Osteocyte (in vitro differentiated cells): ENCODE measurements around the gene NCAPH2. TPM values are rescaled to one million over a fixed set of nuclear protein-coding genes. Genes with fewer than 3 reads are reported as not detected.
"Not testable (repeated sequence)": the region's sequence is repeated elsewhere in the genome, so short reads cannot be mapped to it uniquely, and the experiment has no call there.

ENCODE experiments used
- DNase-seq: peaks from one replicate; pipeline ENCODE4 v3.0.0; 2021; ENCODE audit warnings: mixed read lengths; ENCODE audit not compliant: unreplicated experiment; ENCODE audit errors: extremely low spot score
- H3K27ac Mint-ChIP-seq: one replicate; pipeline ENCODE4 v1.8.0; 2021; ENCODE audit warnings: mild to moderate bottlenecking, mixed read lengths; ENCODE audit not compliant: unreplicated experiment
- H3K27me3 Mint-ChIP-seq: one replicate; pipeline ENCODE4 v1.8.0; 2021; ENCODE audit warnings: mixed read lengths; ENCODE audit not compliant: unreplicated experiment
- H3K36me3 Mint-ChIP-seq: one replicate; pipeline ENCODE4 v1.8.0; 2021; ENCODE audit warnings: mixed read lengths; ENCODE audit not compliant: unreplicated experiment
- H3K4me1 Mint-ChIP-seq: one replicate; pipeline ENCODE4 v1.8.0; 2021; ENCODE audit warnings: mixed read lengths; ENCODE audit not compliant: unreplicated experiment
- H3K4me3 Mint-ChIP-seq: one replicate; pipeline ENCODE4 v1.8.0; 2021; ENCODE audit warnings: mild to moderate bottlenecking, moderate library complexity, mixed read lengths; ENCODE audit not compliant: unreplicated experiment
- H3K9me3 Mint-ChIP-seq: one replicate; pipeline ENCODE4 v1.8.0; 2021; ENCODE audit warnings: mixed read lengths; ENCODE audit not compliant: unreplicated experiment
- total RNA-seq: library from RNA; stranded (reverse); gene quantifications from 2 replicates; pipeline ENCODE4 v1.2.1, GENCODE V29; 2021
- TF ChIP-seq, protein P1 (sequence below): fragments of 200-600 bp; sonication (generic); IDR thresholded peaks from 2 replicates; pipeline ENCODE4 v1.5.0; 2021; ENCODE audit warnings: antibody characterized with exemption, mild to moderate bottlenecking, moderate library complexity

The NCAPH2 gene
- total RNA-seq, 1 donor from 2014 or later: 47.0 TPM

GRCh38 chr22:50536226-50536625 is 28.2 kb downstream of the NCAPH2 start:
- Mint-ChIP-seq H3K9me3 (no peaks in the 10 kb centered on the region), H3K4me1 (peaks cover 6% of the 10 kb centered on the region), H3K27ac (no peak overlapping the region), H3K4me3 (no peak overlapping the region), H3K27me3 (peaks cover 17% of the 10 kb centered on the region), H3K36me3 (no peaks in the 10 kb centered on the region)
- DNase-seq: no peak
- TF ChIP-seq, protein P1, sequence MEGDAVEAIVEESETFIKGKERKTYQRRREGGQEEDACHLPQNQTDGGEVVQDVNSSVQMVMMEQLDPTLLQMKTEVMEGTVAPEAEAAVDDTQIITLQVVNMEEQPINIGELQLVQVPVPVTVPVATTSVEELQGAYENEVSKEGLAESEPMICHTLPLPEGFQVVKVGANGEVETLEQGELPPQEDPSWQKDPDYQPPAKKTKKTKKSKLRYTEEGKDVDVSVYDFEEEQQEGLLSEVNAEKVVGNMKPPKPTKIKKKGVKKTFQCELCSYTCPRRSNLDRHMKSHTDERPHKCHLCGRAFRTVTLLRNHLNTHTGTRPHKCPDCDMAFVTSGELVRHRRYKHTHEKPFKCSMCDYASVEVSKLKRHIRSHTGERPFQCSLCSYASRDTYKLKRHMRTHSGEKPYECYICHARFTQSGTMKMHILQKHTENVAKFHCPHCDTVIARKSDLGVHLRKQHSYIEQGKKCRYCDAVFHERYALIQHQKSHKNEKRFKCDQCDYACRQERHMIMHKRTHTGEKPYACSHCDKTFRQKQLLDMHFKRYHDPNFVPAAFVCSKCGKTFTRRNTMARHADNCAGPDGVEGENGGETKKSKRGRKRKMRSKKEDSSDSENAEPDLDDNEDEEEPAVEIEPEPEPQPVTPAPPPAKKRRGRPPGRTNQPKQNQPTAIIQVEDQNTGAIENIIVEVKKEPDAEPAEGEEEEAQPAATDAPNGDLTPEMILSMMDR: no peak

DNA sequence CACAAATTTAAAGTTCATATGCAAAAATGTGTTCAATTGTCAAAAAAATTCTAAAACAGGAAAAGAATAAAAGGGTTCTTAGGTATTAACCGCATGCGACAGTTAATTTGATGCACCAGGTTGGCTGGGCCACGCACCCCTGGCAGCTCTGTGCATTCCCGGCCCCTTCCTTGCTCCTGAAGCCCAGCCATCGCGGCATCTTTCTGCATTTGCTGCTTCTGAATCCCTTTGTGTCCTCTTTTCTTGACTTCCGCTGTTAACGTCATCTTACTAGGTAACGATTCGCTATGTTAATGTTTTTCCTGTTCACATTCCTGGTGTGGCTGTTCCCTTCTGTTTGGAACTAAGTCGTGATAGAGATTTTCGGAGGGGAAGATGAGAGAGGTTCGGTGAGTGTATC is 29.7 kb downstream of the NCAPH2 start:
- TF ChIP-seq, protein P1: no peak
- H3K27me3 Mint-ChIP-seq: peaks cover 14% of the 10 kb centered on the region
- no peaks in the 10 kb centered on the region for H3K9me3 Mint-ChIP-seq
- H3K4me3 Mint-ChIP-seq: no peak overlapping the region
- DNase-seq: no peak
- no peak overlapping the region for H3K27ac Mint-ChIP-seq
- no peaks in the 10 kb centered on the region for H3K36me3 Mint-ChIP-seq
- peaks cover 6% of the 10 kb centered on the region for H3K4me1 Mint-ChIP-seq

- Mint-ChIP-seq H3K36me3 (no peaks in the 10 kb centered on the region), H3K4me3 (no peak overlapping the region), H3K27me3 (no peaks in the 10 kb centered on the region), H3K9me3 (no peaks in the 10 kb centered on the region), H3K4me1 (peaks cover 6% of the 10 kb centered on the region), H3K27ac (no peak overlapping the region)
- no peak for DNase-seq
- TF ChIP-seq, protein P1: no peak
Observed at GRCh38 chr22:50540381-50540780, 32.4 kb downstream of the NCAPH2 start.

DNA sequence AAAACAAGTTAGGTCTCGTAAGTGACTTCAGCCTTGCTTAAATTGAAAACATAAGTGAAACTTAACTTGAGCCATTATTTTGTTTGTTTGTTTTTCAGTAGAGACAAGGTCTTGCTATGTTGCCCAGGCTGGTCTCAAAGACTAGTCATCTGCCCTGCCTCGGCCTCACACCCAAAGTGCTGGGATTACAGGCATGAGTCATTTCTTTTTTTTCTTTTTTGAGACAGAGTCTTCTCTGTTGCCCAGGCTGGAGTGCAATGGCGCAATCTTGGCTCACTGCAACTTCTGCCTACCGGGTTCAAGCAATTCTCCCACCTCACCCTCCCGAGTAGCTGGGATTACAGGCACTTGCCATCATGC is 33.6 kb downstream of the NCAPH2 start:
- H3K4me3 Mint-ChIP-seq, H3K36me3 Mint-ChIP-seq, H3K27me3 Mint-ChIP-seq, DNase-seq, H3K4me1 Mint-ChIP-seq, H3K27ac Mint-ChIP-seq, H3K9me3 Mint-ChIP-seq: not testable (repeated sequence)

- H3K4me3 Mint-ChIP-seq: no peak overlapping the region
Observed at GRCh38 chr22:50542416-50542927, 34.4 kb downstream of the NCAPH2 start.

More at GRCh38 chr22:50542416-50542927, 34.4 kb downstream of the NCAPH2 start:
- no peaks in the 10 kb centered on the region for H3K27me3 Mint-ChIP-seq
- no peaks in the 10 kb centered on the region for H3K36me3 Mint-ChIP-seq
- H3K9me3 Mint-ChIP-seq: no peaks in the 10 kb centered on the region
- no peak for DNase-seq
- H3K4me1 Mint-ChIP-seq: peaks cover 6% of the 10 kb centered on the region
- TF ChIP-seq, protein P1: no peak
- H3K27ac Mint-ChIP-seq: no peak overlapping the region
